ENCODE data around the gene SEMA3E.
"Not testable (repeated sequence)": the region's sequence is repeated elsewhere in the genome, so short reads cannot be mapped to it uniquely, and the experiment has no call there.

DNA sequence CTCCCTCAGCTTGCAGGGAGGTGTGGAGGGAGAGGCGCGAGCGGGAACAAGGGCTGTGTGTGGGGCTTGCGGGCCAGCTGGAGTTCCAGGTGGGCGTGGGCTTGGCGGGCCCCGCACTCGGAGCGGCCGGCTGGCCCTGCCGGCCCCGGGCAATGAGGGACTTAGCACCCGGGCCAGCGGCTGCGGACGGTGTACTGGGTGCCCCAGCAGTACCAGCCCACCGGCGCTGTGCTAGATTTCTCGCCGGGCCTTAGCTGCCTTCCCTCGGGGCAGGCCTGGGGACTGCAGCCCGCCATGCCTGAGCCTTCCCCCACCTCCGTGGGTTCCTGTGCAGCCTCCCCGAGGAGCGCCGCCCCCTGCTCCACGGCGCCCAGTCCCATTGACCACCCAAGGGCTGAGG is 24.4 kb upstream of the SEMA3E start:
- TF ChIP-seq POLR2A, POLR2AphosphoS5 (IDR thresholded peaks at IDR 0.05): not testable (repeated sequence)
- TF ChIP-seq, protein P1, sequence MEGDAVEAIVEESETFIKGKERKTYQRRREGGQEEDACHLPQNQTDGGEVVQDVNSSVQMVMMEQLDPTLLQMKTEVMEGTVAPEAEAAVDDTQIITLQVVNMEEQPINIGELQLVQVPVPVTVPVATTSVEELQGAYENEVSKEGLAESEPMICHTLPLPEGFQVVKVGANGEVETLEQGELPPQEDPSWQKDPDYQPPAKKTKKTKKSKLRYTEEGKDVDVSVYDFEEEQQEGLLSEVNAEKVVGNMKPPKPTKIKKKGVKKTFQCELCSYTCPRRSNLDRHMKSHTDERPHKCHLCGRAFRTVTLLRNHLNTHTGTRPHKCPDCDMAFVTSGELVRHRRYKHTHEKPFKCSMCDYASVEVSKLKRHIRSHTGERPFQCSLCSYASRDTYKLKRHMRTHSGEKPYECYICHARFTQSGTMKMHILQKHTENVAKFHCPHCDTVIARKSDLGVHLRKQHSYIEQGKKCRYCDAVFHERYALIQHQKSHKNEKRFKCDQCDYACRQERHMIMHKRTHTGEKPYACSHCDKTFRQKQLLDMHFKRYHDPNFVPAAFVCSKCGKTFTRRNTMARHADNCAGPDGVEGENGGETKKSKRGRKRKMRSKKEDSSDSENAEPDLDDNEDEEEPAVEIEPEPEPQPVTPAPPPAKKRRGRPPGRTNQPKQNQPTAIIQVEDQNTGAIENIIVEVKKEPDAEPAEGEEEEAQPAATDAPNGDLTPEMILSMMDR (IDR thresholded peaks at IDR 0.05), result not testable (repeated sequence)
